ENCODE measurements around the gene MARCHF10. TPM values are rescaled to one million over a fixed set of nuclear protein-coding genes. Genes with fewer than 3 reads are reported as not detected.

MARCHF10 gene
- total and polyA plus RNA-seq, 9 of the 15 experiments (the other 6 are each of a cell fraction or from before 2014, with no cell fraction given): not detected

DNA sequence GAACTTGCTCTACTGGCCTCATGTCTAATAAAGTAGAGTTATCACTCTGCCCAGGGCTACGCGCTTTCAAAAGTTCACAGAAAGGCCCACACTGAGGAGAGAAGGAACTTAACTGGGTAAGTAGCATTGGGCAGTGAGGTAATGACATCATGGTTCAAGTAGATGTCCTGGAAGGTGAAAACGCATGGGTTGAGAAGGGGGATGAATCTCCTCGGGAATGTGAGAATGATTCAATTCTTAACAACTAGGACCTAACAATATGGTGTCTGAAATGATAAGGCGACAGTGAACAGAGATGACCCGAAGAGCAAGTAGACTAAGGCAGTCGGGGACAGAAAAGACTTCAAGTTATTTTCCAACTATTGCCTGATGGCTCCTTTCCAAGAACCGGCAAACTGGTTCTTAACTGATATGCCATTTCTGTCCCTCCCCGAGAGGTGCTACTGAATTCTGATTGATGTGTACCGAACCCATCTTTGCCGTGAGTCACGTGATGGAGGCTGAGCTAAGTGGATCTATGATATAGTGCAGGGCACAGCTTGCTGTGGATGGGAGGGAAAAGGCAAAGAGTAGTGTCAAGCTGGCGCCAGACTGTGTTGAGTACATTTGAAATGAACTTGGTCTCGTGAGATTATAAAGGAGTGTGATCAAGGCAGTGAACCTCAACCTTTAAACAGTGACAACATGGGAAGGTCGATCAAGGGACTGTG, 44.1 kb downstream of the MARCHF10 start (continued):
- TF ChIP-seq, protein P1, sequence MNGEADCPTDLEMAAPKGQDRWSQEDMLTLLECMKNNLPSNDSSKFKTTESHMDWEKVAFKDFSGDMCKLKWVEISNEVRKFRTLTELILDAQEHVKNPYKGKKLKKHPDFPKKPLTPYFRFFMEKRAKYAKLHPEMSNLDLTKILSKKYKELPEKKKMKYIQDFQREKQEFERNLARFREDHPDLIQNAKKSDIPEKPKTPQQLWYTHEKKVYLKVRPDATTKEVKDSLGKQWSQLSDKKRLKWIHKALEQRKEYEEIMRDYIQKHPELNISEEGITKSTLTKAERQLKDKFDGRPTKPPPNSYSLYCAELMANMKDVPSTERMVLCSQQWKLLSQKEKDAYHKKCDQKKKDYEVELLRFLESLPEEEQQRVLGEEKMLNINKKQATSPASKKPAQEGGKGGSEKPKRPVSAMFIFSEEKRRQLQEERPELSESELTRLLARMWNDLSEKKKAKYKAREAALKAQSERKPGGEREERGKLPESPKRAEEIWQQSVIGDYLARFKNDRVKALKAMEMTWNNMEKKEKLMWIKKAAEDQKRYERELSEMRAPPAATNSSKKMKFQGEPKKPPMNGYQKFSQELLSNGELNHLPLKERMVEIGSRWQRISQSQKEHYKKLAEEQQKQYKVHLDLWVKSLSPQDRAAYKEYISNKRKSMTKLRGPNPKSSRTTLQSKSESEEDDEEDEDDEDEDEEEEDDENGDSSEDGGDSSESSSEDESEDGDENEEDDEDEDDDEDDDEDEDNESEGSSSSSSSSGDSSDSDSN (IDR thresholded peaks at IDR 0.05; ENCODE audit: borderline replicate concordance in 1 of 2, low read depth in 2 of 2, low read length in 2 of 2): no peak
- TF ChIP-seq, protein P2, sequence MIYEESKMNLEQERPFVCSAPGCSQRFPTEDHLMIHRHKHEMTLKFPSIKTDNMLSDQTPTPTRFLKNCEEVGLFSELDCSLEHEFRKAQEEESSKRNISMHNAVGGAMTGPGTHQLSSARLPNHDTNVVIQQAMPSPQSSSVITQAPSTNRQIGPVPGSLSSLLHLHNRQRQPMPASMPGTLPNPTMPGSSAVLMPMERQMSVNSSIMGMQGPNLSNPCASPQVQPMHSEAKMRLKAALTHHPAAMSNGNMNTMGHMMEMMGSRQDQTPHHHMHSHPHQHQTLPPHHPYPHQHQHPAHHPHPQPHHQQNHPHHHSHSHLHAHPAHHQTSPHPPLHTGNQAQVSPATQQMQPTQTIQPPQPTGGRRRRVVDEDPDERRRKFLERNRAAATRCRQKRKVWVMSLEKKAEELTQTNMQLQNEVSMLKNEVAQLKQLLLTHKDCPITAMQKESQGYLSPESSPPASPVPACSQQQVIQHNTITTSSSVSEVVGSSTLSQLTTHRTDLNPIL (CRISPR knock-in tag; IDR thresholded peaks at IDR 0.05): no peak
- TF ChIP-seq, protein P3, sequence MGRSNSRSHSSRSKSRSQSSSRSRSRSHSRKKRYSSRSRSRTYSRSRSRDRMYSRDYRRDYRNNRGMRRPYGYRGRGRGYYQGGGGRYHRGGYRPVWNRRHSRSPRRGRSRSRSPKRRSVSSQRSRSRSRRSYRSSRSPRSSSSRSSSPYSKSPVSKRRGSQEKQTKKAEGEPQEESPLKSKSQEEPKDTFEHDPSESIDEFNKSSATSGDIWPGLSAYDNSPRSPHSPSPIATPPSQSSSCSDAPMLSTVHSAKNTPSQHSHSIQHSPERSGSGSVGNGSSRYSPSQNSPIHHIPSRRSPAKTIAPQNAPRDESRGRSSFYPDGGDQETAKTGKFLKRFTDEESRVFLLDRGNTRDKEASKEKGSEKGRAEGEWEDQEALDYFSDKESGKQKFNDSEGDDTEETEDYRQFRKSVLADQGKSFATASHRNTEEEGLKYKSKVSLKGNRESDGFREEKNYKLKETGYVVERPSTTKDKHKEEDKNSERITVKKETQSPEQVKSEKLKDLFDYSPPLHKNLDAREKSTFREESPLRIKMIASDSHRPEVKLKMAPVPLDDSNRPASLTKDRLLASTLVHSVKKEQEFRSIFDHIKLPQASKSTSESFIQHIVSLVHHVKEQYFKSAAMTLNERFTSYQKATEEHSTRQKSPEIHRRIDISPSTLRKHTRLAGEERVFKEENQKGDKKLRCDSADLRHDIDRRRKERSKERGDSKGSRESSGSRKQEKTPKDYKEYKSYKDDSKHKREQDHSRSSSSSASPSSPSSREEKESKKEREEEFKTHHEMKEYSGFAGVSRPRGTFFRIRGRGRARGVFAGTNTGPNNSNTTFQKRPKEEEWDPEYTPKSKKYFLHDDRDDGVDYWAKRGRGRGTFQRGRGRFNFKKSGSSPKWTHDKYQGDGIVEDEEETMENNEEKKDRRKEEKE (IDR thresholded peaks at IDR 0.05; ENCODE audit: borderline replicate concordance in 1 of 2, control insufficient read depth in 1 of 2, low read depth in 2 of 2, low read length in 1 of 2): no peak
- TF ChIP-seq, protein P4, sequence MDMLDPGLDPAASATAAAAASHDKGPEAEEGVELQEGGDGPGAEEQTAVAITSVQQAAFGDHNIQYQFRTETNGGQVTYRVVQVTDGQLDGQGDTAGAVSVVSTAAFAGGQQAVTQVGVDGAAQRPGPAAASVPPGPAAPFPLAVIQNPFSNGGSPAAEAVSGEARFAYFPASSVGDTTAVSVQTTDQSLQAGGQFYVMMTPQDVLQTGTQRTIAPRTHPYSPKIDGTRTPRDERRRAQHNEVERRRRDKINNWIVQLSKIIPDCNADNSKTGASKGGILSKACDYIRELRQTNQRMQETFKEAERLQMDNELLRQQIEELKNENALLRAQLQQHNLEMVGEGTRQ (CRISPR knock-in tag; IDR thresholded peaks at IDR 0.05): peak; percentile 84

Measured in K562 (cell line).